IMR-90 (cell line): ENCODE results near the gene PRELID3B. TPM values are rescaled to one million over a fixed set of nuclear protein-coding genes. Genes with fewer than 3 reads are reported as not detected.

Experiments used
- ATAC-seq: fragments of 200-7000 bp; cut with Tn5 transposase; 2 replicates; pipeline ENCODE4 v1.9.1; 2020; ENCODE audit warnings: low read depth, mild to moderate bottlenecking, moderate library complexity
- BruUV-seq: library from RNA; stranded (reverse); fragments of 400-500 nt; replicated peaks from 2 replicates; lab custom pipeline; 2021; lab: Mats Ljungman, UMichigan
- CTCF ChIA-PET: fragments of 300-600 bp; formaldehyde crosslinking; extraction: SDS; loops from one replicate; lab custom pipeline; 2021; ENCODE audit warnings: antibody characterized with exemption; lab: Yijun Ruan, JAX
- POLR2A ChIA-PET: fragments of 300-600 bp; sonication (Branson Sonifier 250); formaldehyde crosslinking; loops from one replicate; lab custom pipeline; 2022; ENCODE audit warnings: antibody characterized with exemption; ENCODE audit not compliant: unreplicated experiment; lab: Charles Lee
- DNase-seq: peaks from one replicate; pipeline ENCODE4 v3.0.0; 2013
- H2AFZ ChIP-seq: replicated peaks from 2 replicates; pipeline ENCODE3; 2013; ENCODE audit warnings: low read length, mild to moderate bottlenecking; ENCODE audit not compliant: poor library complexity
- H2AK5ac ChIP-seq: 2 replicates; pipeline ENCODE4 v1.6.1; 2013; ENCODE audit warnings: low read depth, low read length, inconsistent platforms
- H2AK9ac ChIP-seq: replicated peaks from 2 replicates; pipeline ENCODE3; 2013; ENCODE audit warnings: mild to moderate bottlenecking, low read depth, low read length, moderate library complexity; ENCODE audit not compliant: poor library complexity
- H2BK120ac ChIP-seq: 2 replicates; pipeline ENCODE4 v1.6.1; 2013; ENCODE audit warnings: low read depth, low read length, inconsistent platforms
- H2BK15ac ChIP-seq: 3 replicates; pipeline ENCODE4 v1.6.1; 2013; ENCODE audit warnings: low read depth, low read length, inconsistent platforms
- H2BK20ac ChIP-seq: 2 replicates; pipeline ENCODE4 v1.6.1; 2013; ENCODE audit warnings: low read depth, mild to moderate bottlenecking, inconsistent platforms, low read length, moderate library complexity
- H2BK5ac ChIP-seq: 2 replicates; pipeline ENCODE4 v1.6.1; 2013; ENCODE audit warnings: mild to moderate bottlenecking, low read depth, low read length, inconsistent platforms; ENCODE audit not compliant: poor library complexity, severe bottlenecking
- H3K14ac ChIP-seq: replicated peaks from 2 replicates; pipeline ENCODE4 v1.6.1; 2013; ENCODE audit warnings: low read depth, low read length, inconsistent platforms
- H3K18ac ChIP-seq: 2 replicates; pipeline ENCODE4 v1.6.1; 2013; ENCODE audit warnings: low read depth, low read length, control low read depth
- H3K23ac ChIP-seq: 2 replicates; pipeline ENCODE4 v1.6.1; 2013; ENCODE audit warnings: low read depth, low read length, inconsistent platforms
- H3K27ac ChIP-seq: 2 replicates; pipeline ENCODE4 v1.5.1; 2013; ENCODE audit warnings: mild to moderate bottlenecking, control low read depth, low read length; ENCODE audit not compliant: insufficient read depth
- H3K27me3 ChIP-seq: 2 replicates; pipeline ENCODE4 v1.6.1; 2013; ENCODE audit warnings: low read length; ENCODE audit not compliant: control insufficient read depth, insufficient read depth
- H3K36me3 ChIP-seq: 2 replicates; pipeline ENCODE4 v1.6.1; 2013; ENCODE audit warnings: low read length, mixed read lengths; ENCODE audit not compliant: control insufficient read depth, insufficient read depth
- H3K4ac ChIP-seq: 2 replicates; pipeline ENCODE4 v1.6.1; 2013; ENCODE audit warnings: low read depth, low read length, inconsistent platforms
- H3K4me1 ChIP-seq: 2 replicates; pipeline ENCODE4 v1.6.1; 2013; ENCODE audit warnings: low read length, mixed read lengths; ENCODE audit not compliant: control insufficient read depth, insufficient read depth
- H3K4me2 ChIP-seq: 2 replicates; pipeline ENCODE4 v1.6.1; 2013; ENCODE audit warnings: low read depth, mild to moderate bottlenecking, control low read depth, low read length, moderate library complexity
- H3K4me3 ChIP-seq: 2 replicates; pipeline ENCODE4 v1.5.1; 2013; ENCODE audit warnings: low read depth, mild to moderate bottlenecking, control low read depth, low read length, moderate library complexity; ENCODE audit not compliant: insufficient read depth
- H3K56ac ChIP-seq: 2 replicates; pipeline ENCODE4 v1.6.1; 2013; ENCODE audit warnings: low read length, inconsistent platforms; ENCODE audit not compliant: insufficient read depth; ENCODE audit errors: extremely low read depth
- H3K79me1 ChIP-seq, 2 experiments: 2 replicates each; pipeline ENCODE4 v1.6.1; 2013; ENCODE audit warnings: low read length in 2 of 2, inconsistent platforms in 1 of 2, low read depth in 1 of 2
- H3K9ac ChIP-seq: 2 replicates; pipeline ENCODE4 v1.6.1; 2013; ENCODE audit warnings: low read depth, low read length, control low read depth
- H3K9me1 ChIP-seq: 2 replicates; pipeline ENCODE4 v1.6.1; 2013; ENCODE audit warnings: low read length, inconsistent platforms; ENCODE audit not compliant: insufficient read depth
- H3K9me3 ChIP-seq: 2 replicates; pipeline ENCODE4 v1.6.1; 2013; ENCODE audit warnings: low read length; ENCODE audit not compliant: control insufficient read depth, insufficient read depth
- H4K20me1 ChIP-seq: 2 replicates; pipeline ENCODE4 v1.6.1; 2013; ENCODE audit warnings: low read length, inconsistent platforms; ENCODE audit not compliant: insufficient read depth
- H4K5ac ChIP-seq: 2 replicates; pipeline ENCODE4 v1.6.1; 2013; ENCODE audit warnings: mild to moderate bottlenecking, low read depth, low read length, control low read depth
- H4K8ac ChIP-seq, 2 experiments: 2 replicates each; pipeline ENCODE4 v1.6.1; 2013; ENCODE audit warnings: low read depth in 2 of 2, low read length in 2 of 2, control low read depth in 1 of 2, inconsistent platforms in 1 of 2
- H4K91ac ChIP-seq: 2 replicates; pipeline ENCODE4 v1.6.1; 2013; ENCODE audit warnings: low read depth, low read length, inconsistent platforms; ENCODE audit not compliant: insufficient read depth
- BHLHE40 ChIP-seq: fragments of 150-350 bp; IDR thresholded peaks from 2 replicates; pipeline ENCODE4 v1.6.1; 2016; ENCODE audit warnings: mild to moderate bottlenecking, low read depth, low read length
- CEBPB ChIP-seq: IDR thresholded peaks from 2 replicates; pipeline ENCODE4 v1.6.1; 2012; ENCODE audit warnings: low read depth, low read length, improper control_type of control experiment
- CHD1 ChIP-seq: IDR thresholded peaks from 2 replicates; pipeline ENCODE4 v1.6.1; 2012; ENCODE audit warnings: low read depth, low read length, improper control_type of control experiment
- CTCF ChIP-seq: conservative IDR thresholded peaks from 2 replicates; pipeline ENCODE4 v1.5.1; 2012; ENCODE audit warnings: mild to moderate bottlenecking, low read depth, low read length, improper control_type of control experiment
- ELK1 ChIP-seq: fragments of 150-350 bp; IDR thresholded peaks from 2 replicates; pipeline ENCODE4 v1.6.1; 2016; ENCODE audit warnings: low read depth, mild to moderate bottlenecking, low read length, moderate library complexity, borderline replicate concordance
- FOS ChIP-seq: fragments of 150-350 bp; IDR thresholded peaks from 2 replicates; pipeline ENCODE4 v1.6.1; 2016; ENCODE audit warnings: low read depth, low read length
- MAFK ChIP-seq: IDR thresholded peaks from 2 replicates; pipeline ENCODE4 v1.6.1; 2012; ENCODE audit warnings: low read depth, low read length, improper control_type of control experiment
- MAZ ChIP-seq: IDR thresholded peaks from 2 replicates; pipeline ENCODE4 v1.6.1; 2012; ENCODE audit warnings: low read depth, mild to moderate bottlenecking, low read length, improper control_type of control experiment, moderate library complexity, borderline replicate concordance
- MXI1 ChIP-seq: IDR thresholded peaks from 2 replicates; pipeline ENCODE4 v1.6.1; 2012; ENCODE audit warnings: low read depth, mild to moderate bottlenecking, low read length, moderate library complexity, borderline replicate concordance
- NFE2L2 ChIP-seq: fragments of 150-350 bp; IDR thresholded peaks from 2 replicates; pipeline ENCODE4 v1.6.1; 2016; ENCODE audit warnings: low read depth, mild to moderate bottlenecking, low read length
- POLR2A ChIP-seq: IDR thresholded peaks from 2 replicates; pipeline ENCODE4 v1.6.1; 2012; ENCODE audit warnings: mild to moderate bottlenecking, low read depth, low read length
- RAD21 ChIP-seq: IDR thresholded peaks from 2 replicates; pipeline ENCODE4 v1.6.1; 2012; ENCODE audit warnings: low read length, improper control_type of control experiment
- RCOR1 ChIP-seq: IDR thresholded peaks from 2 replicates; pipeline ENCODE4 v1.6.1; 2012; ENCODE audit warnings: mild to moderate bottlenecking, low read length, improper control_type of control experiment; ENCODE audit not compliant: insufficient replicate concordance
- RFX5 ChIP-seq: IDR thresholded peaks from 2 replicates; pipeline ENCODE4 v1.8.0; 2012; ENCODE audit warnings: low read depth, mild to moderate bottlenecking, low read length, moderate library complexity
- SMC3 ChIP-seq: fragments of 150-350 bp; IDR thresholded peaks from 2 replicates; pipeline ENCODE4 v1.6.1; 2016; ENCODE audit warnings: low read depth, mild to moderate bottlenecking, antibody characterized with exemption, low read length, moderate library complexity
- USF2 ChIP-seq: fragments of 150-350 bp; IDR thresholded peaks from 2 replicates; pipeline ENCODE4 v1.6.1; 2017; ENCODE audit warnings: mild to moderate bottlenecking, antibody characterized with exemption, low read length, low read depth
- WGBS, 2 experiments: methylation state at CpG; one replicate each; pipeline versions ENCODE4 v1.1.5 to v1.1.7; 2013; ENCODE audit warnings: missing lambda C conversion rate in 2 of 2; ENCODE audit not compliant: insufficient read length in 1 of 2; ENCODE audit errors: extremely low coverage in 2 of 2; 5-methylcytosine and 5-hydroxymethylcytosine counted together
- dilution Hi-C: fragments of 300-500 bp; cut with HindIII; formaldehyde crosslinking; loops from one replicate; pipeline ENCODE4 v1.14.3; 2018; ENCODE audit warnings: low sequenced_read_pairs; ENCODE audit not compliant: unreplicated experiment
- in situ Hi-C: fragments of 300-500 bp; cut with MboI; formaldehyde crosslinking; loops from 3 replicates; pipeline ENCODE4 v1.14.3; 2019; ENCODE audit warnings: low sequenced_read_pairs, inconsistent platforms, mixed read lengths
- intact Hi-C: fragments of 100-400 bp; cut with micrococcal nuclease; formaldehyde crosslinking; loops from 2 replicates; pipeline ENCODE4 v1.10.0; 2022
- polyA plus RNA-seq, 3 experiments: library from polyadenylated mRNA; depleted of rRNA; stranded (reverse); fragments of >200 nt; gene quantifications; 2 replicates each; pipeline ENCODE4 v1.2.3, GENCODE V29; 2012; ENCODE audit warnings: low replicate concordance in 1 of 3
- total RNA-seq: library from RNA; depleted of rRNA; stranded (reverse); fragments of >200 nt; gene quantifications from 2 replicates; pipeline ENCODE4 v1.2.3, GENCODE V29; 2012

Gene PRELID3B
- total and polyA plus RNA-seq, 2 of the 4 experiments (the other 2 are of a cell fraction), result 24.8 to 41.9 TPM

GRCh38 chr20:59004493-59004762 is 38.2 kb downstream of the PRELID3B start:
- H3K9me3 ChIP-seq, result no peaks in the 10 kb centered on the region
- no peak overlapping the region for H2BK20ac ChIP-seq
- peaks cover 12% of the 10 kb centered on the region for H3K4me1 ChIP-seq
- WGBS, 2 experiments, result no CpG with 5 or more reads among the region's 4 CpGs
- peaks cover 10 to 35% of the 10 kb centered on the region in 2 experiments; a peak in 3 of 4 replicates for H3K79me1 ChIP-seq
- H4K20me1 ChIP-seq, result no peaks in the 10 kb centered on the region; the same call in 1 of the 2 replicates
- no peak overlapping the region for H3K27ac ChIP-seq
- CTCF ChIA-PET, result no interaction called here
- H2BK5ac ChIP-seq, result no peak overlapping the region
- H3K9me1 ChIP-seq, result peaks cover 11% of the 10 kb centered on the region; the same call in 1 of the 2 replicates
- no peak overlapping the region for H3K4ac ChIP-seq
- no peak overlapping the region for H4K91ac ChIP-seq
- H3K9ac ChIP-seq, result no peak overlapping the region
- no peak overlapping the region for H3K56ac ChIP-seq
- no peak overlapping the region for H3K23ac ChIP-seq
- TF ChIP-seq MAZ, result no peak
- no peak for TF ChIP-seq POLR2A
- TF ChIP-seq SMC3, result no peak
- TF ChIP-seq MAFK, result no peak
- TF ChIP-seq NFE2L2, result no peak
- TF ChIP-seq RCOR1, result no peak
- TF ChIP-seq USF2, result no peak
- TF ChIP-seq FOS, result no peak
- TF ChIP-seq RFX5, result no peak
- TF ChIP-seq CEBPB, result no peak
- TF ChIP-seq CTCF, result no peak
- no peak for TF ChIP-seq RAD21
- TF ChIP-seq MXI1, result no peak
- no peak for TF ChIP-seq BHLHE40
- no peak for TF ChIP-seq ELK1
- no peak for TF ChIP-seq CHD1
- no peak overlapping the region for H3K14ac ChIP-seq
- H3K4me2 ChIP-seq, result no peak overlapping the region
- no peak overlapping the region for H2AFZ ChIP-seq
- H2BK120ac ChIP-seq, result no peak overlapping the region
- no peak overlapping the region for H2AK5ac ChIP-seq
- no TSS peak for BruUV-seq
- POLR2A ChIA-PET, result no interaction called here
- H3K4me3 ChIP-seq, result no peak overlapping the region
- no peak overlapping the region for H2AK9ac ChIP-seq
- H4K8ac ChIP-seq, result no peak overlapping the region
- DNase-seq (no peak), ATAC-seq (no peak)
- H3K18ac ChIP-seq, result no peak overlapping the region
- intact Hi-C loops (no loop called here), dilution Hi-C loops (no loop called here), in situ Hi-C loops (no loop called here)
- H3K36me3 ChIP-seq, result peaks cover 8% of the 10 kb centered on the region
- no peaks in the 10 kb centered on the region for H3K27me3 ChIP-seq
- H2BK15ac ChIP-seq, result no peak overlapping the region
- H4K5ac ChIP-seq, result no peak overlapping the region
